ENCODE measurements around the gene PNPT1.

DNA sequence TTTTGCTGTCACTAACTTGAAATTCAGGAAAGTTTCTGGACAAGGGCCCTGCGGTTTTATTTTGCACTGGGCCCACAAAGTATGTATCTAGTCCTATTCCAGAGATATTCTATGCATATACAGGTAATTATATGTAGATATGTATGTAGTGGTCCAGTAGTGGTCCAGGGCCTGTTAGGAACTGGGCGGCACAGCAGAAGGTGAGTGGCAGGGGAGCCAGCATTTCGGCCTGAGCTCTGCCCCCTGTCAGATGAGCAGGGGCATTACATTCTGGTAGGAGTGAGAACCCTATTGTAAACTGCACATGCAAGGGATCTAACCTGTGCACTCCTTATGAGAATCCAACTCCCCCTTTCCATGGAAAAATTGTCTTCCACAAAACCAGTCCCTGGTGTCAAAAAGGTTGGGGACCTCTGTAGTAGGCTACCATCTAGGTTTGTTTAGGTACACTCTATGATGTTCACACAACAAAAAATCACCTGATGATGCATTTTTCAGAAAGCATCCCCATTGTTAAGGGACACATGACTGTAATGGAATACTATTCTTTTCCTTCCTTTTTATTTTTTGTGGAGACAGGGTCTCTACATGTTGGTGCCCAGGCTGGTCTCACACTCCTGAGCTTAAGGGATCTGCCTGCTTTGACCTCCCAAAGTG is 73.4 kb downstream of the PNPT1 start:
- TF ChIP-seq CTBP2 (IDR thresholded peaks at IDR 0.05; ENCODE audit: borderline replicate concordance, insufficient read depth, insufficient read length, low read length) (no peak), GABPA (IDR thresholded peaks at IDR 0.05; ENCODE audit: borderline replicate concordance, insufficient read depth, low read length) (no peak), CTCF (IDR thresholded peaks at IDR 0.05; ENCODE audit: control extremely low read depth in 1 of 3, insufficient read depth in 1 of 3, low read depth in 1 of 3, low read length in 3 of 3) (peak; percentile 40 to 72 (median 70)), CEBPB (IDR thresholded peaks at IDR 0.05; ENCODE audit: low read depth, low read length) (no peak), EZH2 (IDR thresholded peaks at IDR 0.05; ENCODE audit: low read depth, low read length, severe bottlenecking) (no peak), SUZ12 (IDR thresholded peaks at IDR 0.05; ENCODE audit: low read length) (no peak)
